Activated effector memory CD4-positive, alpha-beta T cell treated with anti-CD3 and anti-CD28 coated beads, Interleukin-2, amount 50 U/mL, for 16 hours (primary cell): Measurements from ENCODE around the gene SCGB1D1.

ENCODE experiments used
- DNase-seq: peaks from one replicate; pipeline ENCODE4 v3.0.0-alpha.2; 2020

The SCGB1D1 gene

GRCh38 chr11:62237499-62237898 lies 47.5 kb downstream of the SCGB1D1 start:
- DNase-seq: no peak

GRCh38 chr11:62238151-62238550 lies 48.1 kb downstream of the SCGB1D1 start:
- DNase-seq: no peak

DNA sequence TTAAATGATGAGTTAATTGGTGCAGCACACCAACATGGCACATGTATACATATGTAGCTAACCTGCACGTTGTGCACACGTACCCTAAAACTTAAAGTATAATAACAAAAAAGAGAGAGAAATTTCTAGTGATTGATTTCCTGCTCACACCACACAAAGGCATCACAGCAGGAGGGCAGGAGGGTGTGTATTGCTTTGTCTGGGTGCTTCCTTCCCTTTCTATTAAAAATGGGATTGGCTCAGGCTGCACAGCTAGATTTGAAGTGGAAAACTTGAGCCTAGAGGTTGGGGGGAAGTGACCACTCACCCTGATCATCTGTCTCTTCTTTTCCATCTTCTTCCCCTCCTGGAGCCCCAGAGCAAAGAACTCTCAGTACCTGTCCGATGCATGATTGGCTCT lies 51.1 kb downstream of the SCGB1D1 start:
- DNase-seq: no peak

- no peak for DNase-seq
These were observed 52.0 kb downstream of the SCGB1D1 start, which contains the start of gene SCGB1D2 for GRCh38 chr11:62242021-62242420. Gene SCGB1D2 (plus strand): TSS chr11:62242239. CDS start chr11:62242308, 69 bp downstream.
